SK-N-SH (cell line): ENCODE data around the gene FAM124A. TPM values are rescaled to one million over a fixed set of nuclear protein-coding genes. Genes with fewer than 3 reads are reported as not detected.
A peak's percentile ranks its signal among the peaks of the same experiment; 100 is the strongest.

Experiments used
- CTCF ChIA-PET: fragments of 300-600, 350-600 bp; formaldehyde crosslinking; extraction: SDS; loops from one replicate; lab custom pipeline; 2021; lab: Yijun Ruan, JAX
- POLR2A ChIA-PET: fragments of 350-600 bp; sonication (Branson Sonifier 250); formaldehyde crosslinking; extraction: SDS; loops from one replicate; lab custom pipeline; 2020; ENCODE audit warnings: antibody characterized with exemption, inconsistent platforms; lab: Yijun Ruan, JAX
- DNase-seq: peaks from one replicate; pipeline ENCODE4 v3.0.0; 2012
- H2AFZ ChIP-seq: fragments of 200-600 bp; sonication (generic); 2 replicates; pipeline ENCODE4 v1.8.1; 2016; ENCODE audit warnings: antibody characterized with exemption, mild to moderate bottlenecking, low read depth
- H3F3A ChIP-seq: fragments of 200-600 bp; sonication (generic); replicated peaks from 2 replicates; pipeline ENCODE3; 2016; ENCODE audit warnings: antibody characterized with exemption, mild to moderate bottlenecking; ENCODE audit not compliant: insufficient read depth
- H3K27ac ChIP-seq, 2 experiments: fragments of 200-500 bp in 1 of 2; fragments of 200-600 bp in 1 of 2; sonication (Bioruptor generic) in 1 of 2; sonication (generic), shearing (Covaris generic) in 1 of 2; 2 replicates each; pipeline versions ENCODE4 v1.5.1 to v1.6.1; 2014 to 2016; ENCODE audit warnings: low read depth in 2 of 2, inconsistent platforms in 1 of 2, low read length in 1 of 2, mild to moderate bottlenecking in 1 of 2, mixed read lengths in 1 of 2
- H3K27me3 ChIP-seq: fragments of 200-600 bp; sonication (generic), shearing (Covaris generic); 2 replicates; pipeline ENCODE4 v1.6.1; 2016; ENCODE audit warnings: mixed run types; ENCODE audit not compliant: insufficient read depth
- H3K36me3 ChIP-seq, 2 experiments: fragments of 200-500 bp in 1 of 2; fragments of 200-600 bp in 1 of 2; sonication (Bioruptor generic) in 1 of 2; sonication (generic) in 1 of 2; replicated peaks in 1 of 2; 2 replicates each; pipeline versions ENCODE3 to v1.5.1; 2014 to 2016; ENCODE audit warnings: low read length in 1 of 2, mild to moderate bottlenecking in 1 of 2; ENCODE audit not compliant: insufficient read depth in 2 of 2, control insufficient read depth in 1 of 2
- H3K4me1 ChIP-seq, 2 experiments: fragments of 200-500 bp in 1 of 2; fragments of 200-600 bp in 1 of 2; sonication (Bioruptor generic) in 1 of 2; sonication (generic), shearing (Covaris generic) in 1 of 2; 2 replicates each; pipeline versions ENCODE4 v1.5.1 to v1.6.1; 2014 to 2016; ENCODE audit warnings: low read depth in 1 of 2, low read length in 1 of 2, mixed run types in 1 of 2; ENCODE audit not compliant: insufficient read depth in 2 of 2, control insufficient read depth in 1 of 2
- H3K4me2 ChIP-seq: fragments of 200-600 bp; sonication (generic), shearing (Covaris generic); 2 replicates; pipeline ENCODE4 v1.6.1; 2017; ENCODE audit warnings: mixed run types
- H3K4me3 ChIP-seq, 2 experiments: fragments of 200-500 bp in 1 of 2; fragments of 200-600 bp in 1 of 2; sonication (Bioruptor generic) in 1 of 2; sonication (generic), shearing (Covaris generic) in 1 of 2; 2 replicates each; pipeline versions ENCODE4 v1.5.1 to v1.8.1; 2014 to 2016; ENCODE audit warnings: low read depth in 2 of 2, inconsistent platforms in 1 of 2, low read length in 1 of 2, mild to moderate bottlenecking in 1 of 2, mixed read lengths in 1 of 2, moderate library complexity in 1 of 2
- H3K79me2 ChIP-seq: fragments of 200-600 bp; sonication (generic); 2 replicates; pipeline ENCODE4 v1.8.1; 2017; ENCODE audit warnings: mild to moderate bottlenecking; ENCODE audit not compliant: insufficient read depth
- H3K9ac ChIP-seq: fragments of 200-600 bp; sonication (generic); 2 replicates; pipeline ENCODE4 v1.6.1; 2017; ENCODE audit warnings: mixed run types
- H3K9me2 ChIP-seq: fragments of 200-600 bp; sonication (generic); 2 replicates; pipeline ENCODE4 v1.6.1; 2017; ENCODE audit warnings: mixed run types
- H3K9me3 ChIP-seq: fragments of 200-600 bp; sonication (generic); 2 replicates; pipeline ENCODE4 v1.6.1; 2017; ENCODE audit warnings: mixed run types, mild to moderate bottlenecking, moderate library complexity
- H4K20me1 ChIP-seq: fragments of 200-600 bp; sonication (generic); 2 replicates; pipeline ENCODE4 v1.6.1; 2017; ENCODE audit warnings: mild to moderate bottlenecking, mixed run types; ENCODE audit not compliant: insufficient read depth
- EP300 ChIP-seq, 2 experiments: IDR thresholded peaks; 2 replicates each; pipeline versions ENCODE4 v1.4.0 to v1.6.1; 2012; ENCODE audit warnings: borderline replicate concordance in 1 of 2, low read depth in 1 of 2, low read length in 1 of 2
- FOSL2 ChIP-seq: IDR thresholded peaks from 2 replicates; pipeline ENCODE4 v1.4.0; 2012; ENCODE audit warnings: low read depth, mild to moderate bottlenecking, moderate library complexity, borderline replicate concordance
- JUND ChIP-seq: IDR thresholded peaks from 2 replicates; pipeline ENCODE4 v1.4.0; 2012
- PBX3 ChIP-seq: IDR thresholded peaks from 2 replicates; pipeline ENCODE4; 2012
- SIN3A ChIP-seq: IDR thresholded peaks from 2 replicates; pipeline ENCODE4 v1.6.1; 2012; ENCODE audit warnings: low read depth, mild to moderate bottlenecking, low read length, moderate library complexity, borderline replicate concordance
- TAF1 ChIP-seq: IDR thresholded peaks from 2 replicates; pipeline ENCODE4 v1.6.1; 2012; ENCODE audit warnings: low read depth, mild to moderate bottlenecking, low read length, moderate library complexity, borderline replicate concordance
- TCF12 ChIP-seq: IDR thresholded peaks from 2 replicates; pipeline ENCODE4 v1.4.0; 2012
- WGBS: methylation state at CpG from one replicate; pipeline ENCODE4 v1.1.6; 2017; ENCODE audit warnings: low lambda C conversion rate; 5-methylcytosine and 5-hydroxymethylcytosine counted together
- polyA plus RNA-seq, 3 experiments: library from polyadenylated mRNA; depleted of rRNA; stranded (reverse); fragments of >200 nt; gene quantifications; 2 replicates each; pipeline ENCODE4 v1.2.3, GENCODE V29; 2012
- TF ChIP-seq, protein P1 (sequence below): IDR thresholded peaks from 2 replicates; pipeline ENCODE4 v1.4.0; 2012; ENCODE audit warnings: low read depth, borderline replicate concordance

The FAM124A gene
- polyA plus RNA-seq, 1 of the 3 experiments (the other 2 are of a cell fraction): 1.5 TPM

- TF ChIP-seq EP300 (IDR thresholded peaks at IDR 0.05; ENCODE audit: borderline replicate concordance in 1 of 2, low read depth in 1 of 2, low read length in 1 of 2): no peak
- TF ChIP-seq, protein P1, sequence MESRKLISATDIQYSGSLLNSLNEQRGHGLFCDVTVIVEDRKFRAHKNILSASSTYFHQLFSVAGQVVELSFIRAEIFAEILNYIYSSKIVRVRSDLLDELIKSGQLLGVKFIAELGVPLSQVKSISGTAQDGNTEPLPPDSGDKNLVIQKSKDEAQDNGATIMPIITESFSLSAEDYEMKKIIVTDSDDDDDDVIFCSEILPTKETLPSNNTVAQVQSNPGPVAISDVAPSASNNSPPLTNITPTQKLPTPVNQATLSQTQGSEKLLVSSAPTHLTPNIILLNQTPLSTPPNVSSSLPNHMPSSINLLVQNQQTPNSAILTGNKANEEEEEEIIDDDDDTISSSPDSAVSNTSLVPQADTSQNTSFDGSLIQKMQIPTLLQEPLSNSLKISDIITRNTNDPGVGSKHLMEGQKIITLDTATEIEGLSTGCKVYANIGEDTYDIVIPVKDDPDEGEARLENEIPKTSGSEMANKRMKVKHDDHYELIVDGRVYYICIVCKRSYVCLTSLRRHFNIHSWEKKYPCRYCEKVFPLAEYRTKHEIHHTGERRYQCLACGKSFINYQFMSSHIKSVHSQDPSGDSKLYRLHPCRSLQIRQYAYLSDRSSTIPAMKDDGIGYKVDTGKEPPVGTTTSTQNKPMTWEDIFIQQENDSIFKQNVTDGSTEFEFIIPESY: no peak
- TF ChIP-seq TAF1: no peak
- no peak for TF ChIP-seq PBX3
- no peak for TF ChIP-seq JUND
- TF ChIP-seq TCF12: peak; percentile 20; the same call in 1 of the 2 replicates
- TF ChIP-seq FOSL2: no peak
These were observed 24.4 kb downstream of the FAM124A start (continued) for GRCh38 chr13:51246418-51247277.

DNA sequence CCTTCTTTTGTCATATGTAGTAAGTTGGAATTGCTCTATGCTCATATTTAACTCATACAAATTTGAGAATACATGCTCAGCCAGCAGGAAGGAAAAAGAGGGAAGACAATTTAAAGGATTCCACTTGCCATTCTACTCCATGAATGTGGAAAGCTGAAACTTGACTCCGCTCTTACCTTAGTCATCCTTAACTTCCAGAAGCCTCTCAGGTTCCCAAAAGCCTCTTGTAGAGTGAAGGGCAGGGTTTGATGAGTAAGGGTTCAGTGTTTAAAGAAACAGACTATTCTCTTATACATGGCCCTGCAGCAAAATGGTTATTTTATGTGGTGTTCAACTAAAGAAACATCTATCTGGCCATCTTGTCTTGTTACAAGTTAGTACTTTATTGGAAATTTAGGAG is 27.1 kb downstream of the FAM124A start:
- Histone ChIP-seq H3F3A (peaks cover 4% of the 10 kb centered on the region), H3K27me3 (no peaks in the 10 kb centered on the region), H3K9me2 (no peaks in the 10 kb centered on the region), H3K36me3 (no peaks in the 10 kb centered on the region), H3K4me2 (no peak overlapping the region), H3K9ac (no peak overlapping the region), H2AFZ (no peak overlapping the region), H3K4me3 (no peak overlapping the region), H3K4me1 (peaks cover 0 to 26% of the 10 kb centered on the region in 2 experiments; a peak in 2 of 4 replicates), H3K79me2 (no peaks in the 10 kb centered on the region), H3K27ac (no peak overlapping the region), H4K20me1 (no peaks in the 10 kb centered on the region), H3K9me3 (no peaks in the 10 kb centered on the region)
- no peak for DNase-seq
- 86% methylated on average over 1 of the region's 1 CpG for WGBS
- ChIA-PET CTCF (interaction anchor here (0.7 to 2.5 kb wide), 8 partner anchors 8 to 100 kb away, joined by 3 to 8 read pairs (median 3); no protein-coding TSS in a partner anchor), POLR2A (no interaction called here)
- 0 out of 2 replicates have a peak, but pooled peaks have one; percentile 13 for TF ChIP-seq JUND
- no peak for TF ChIP-seq SIN3A
- TF ChIP-seq FOSL2: peak; percentile 31; the same call in 1 of the 2 replicates
